PFSK-1 (cell line): ENCODE results near the gene PIP4P1.

Source experiments
- FOXP2 ChIP-seq: optimal IDR thresholded peaks from 2 replicates; pipeline ENCODE3; 2011; ENCODE audit warnings: borderline replicate concordance, control low read depth, inconsistent platforms; ENCODE audit not compliant: insufficient read depth; ENCODE audit errors: extremely low read length, extremely low read depth
- POLR2AphosphoS5 ChIP-seq: IDR thresholded peaks from 2 replicates; pipeline ENCODE4 v1.6.1; 2012; ENCODE audit warnings: low read depth, mild to moderate bottlenecking, control low read depth, low read length, moderate library complexity
- SIN3A ChIP-seq: IDR thresholded peaks from 2 replicates; pipeline ENCODE4 v1.6.1; 2012; ENCODE audit warnings: mild to moderate bottlenecking, low read length, moderate library complexity, borderline replicate concordance; ENCODE audit not compliant: insufficient read depth
- TAF1 ChIP-seq: IDR thresholded peaks from 2 replicates; pipeline ENCODE4 v1.6.1; 2012; ENCODE audit warnings: low read length, control low read depth, borderline replicate concordance; ENCODE audit not compliant: insufficient read depth
- TF ChIP-seq, protein P1 (sequence below), 2 experiments: IDR thresholded peaks; 2 replicates each; pipeline versions ENCODE4 v1.6.1 to v1.8.0; 2011 to 2012; ENCODE audit warnings: low read depth in 2 of 2, low read length in 2 of 2, control low read depth in 1 of 2, inconsistent platforms in 1 of 2, mild to moderate bottlenecking in 1 of 2, moderate library complexity in 1 of 2; ENCODE audit not compliant: insufficient read depth in 1 of 2

DNA sequence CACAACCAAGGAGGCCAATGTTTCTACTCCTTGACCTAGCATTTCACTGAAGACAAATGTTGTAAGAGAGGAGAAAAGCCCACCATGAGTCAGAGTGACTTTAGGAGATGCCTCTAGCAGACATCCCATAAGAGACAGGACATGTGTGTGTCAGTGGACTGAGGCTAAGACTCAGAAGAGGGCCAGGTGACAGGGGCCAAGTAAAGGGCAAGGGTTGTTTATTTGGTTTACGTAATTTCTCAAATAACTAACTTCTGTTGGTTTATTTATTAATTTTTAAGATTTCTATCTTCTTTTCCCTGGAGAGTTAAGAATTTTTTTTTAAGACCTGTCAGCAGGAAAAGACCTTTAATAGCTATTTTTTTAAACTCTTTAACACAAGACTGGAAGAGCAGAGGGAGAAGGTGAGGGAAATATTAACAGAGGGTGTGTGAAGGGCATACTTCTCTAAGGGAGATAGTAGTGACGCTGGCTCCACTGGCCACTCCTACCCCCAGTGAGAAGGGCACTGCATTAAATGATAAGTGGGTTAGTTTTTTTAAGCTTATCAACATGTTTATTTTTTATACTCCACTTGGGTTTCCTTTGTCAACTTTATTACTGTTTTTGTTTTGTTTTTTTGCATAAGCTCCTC, 11.4 kb upstream of the PIP4P1 start:
- TF ChIP-seq, protein P1, sequence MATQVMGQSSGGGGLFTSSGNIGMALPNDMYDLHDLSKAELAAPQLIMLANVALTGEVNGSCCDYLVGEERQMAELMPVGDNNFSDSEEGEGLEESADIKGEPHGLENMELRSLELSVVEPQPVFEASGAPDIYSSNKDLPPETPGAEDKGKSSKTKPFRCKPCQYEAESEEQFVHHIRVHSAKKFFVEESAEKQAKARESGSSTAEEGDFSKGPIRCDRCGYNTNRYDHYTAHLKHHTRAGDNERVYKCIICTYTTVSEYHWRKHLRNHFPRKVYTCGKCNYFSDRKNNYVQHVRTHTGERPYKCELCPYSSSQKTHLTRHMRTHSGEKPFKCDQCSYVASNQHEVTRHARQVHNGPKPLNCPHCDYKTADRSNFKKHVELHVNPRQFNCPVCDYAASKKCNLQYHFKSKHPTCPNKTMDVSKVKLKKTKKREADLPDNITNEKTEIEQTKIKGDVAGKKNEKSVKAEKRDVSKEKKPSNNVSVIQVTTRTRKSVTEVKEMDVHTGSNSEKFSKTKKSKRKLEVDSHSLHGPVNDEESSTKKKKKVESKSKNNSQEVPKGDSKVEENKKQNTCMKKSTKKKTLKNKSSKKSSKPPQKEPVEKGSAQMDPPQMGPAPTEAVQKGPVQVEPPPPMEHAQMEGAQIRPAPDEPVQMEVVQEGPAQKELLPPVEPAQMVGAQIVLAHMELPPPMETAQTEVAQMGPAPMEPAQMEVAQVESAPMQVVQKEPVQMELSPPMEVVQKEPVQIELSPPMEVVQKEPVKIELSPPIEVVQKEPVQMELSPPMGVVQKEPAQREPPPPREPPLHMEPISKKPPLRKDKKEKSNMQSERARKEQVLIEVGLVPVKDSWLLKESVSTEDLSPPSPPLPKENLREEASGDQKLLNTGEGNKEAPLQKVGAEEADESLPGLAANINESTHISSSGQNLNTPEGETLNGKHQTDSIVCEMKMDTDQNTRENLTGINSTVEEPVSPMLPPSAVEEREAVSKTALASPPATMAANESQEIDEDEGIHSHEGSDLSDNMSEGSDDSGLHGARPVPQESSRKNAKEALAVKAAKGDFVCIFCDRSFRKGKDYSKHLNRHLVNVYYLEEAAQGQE (IDR thresholded peaks at IDR 0.05; ENCODE audit: insufficient read depth in 1 of 2, low read depth in 2 of 2, low read length in 2 of 2): no peak
- TF ChIP-seq SIN3A (no peak), POLR2AphosphoS5 (no peak), TAF1 (no peak), FOXP2 (no peak)
